SK-N-SH treated with all-trans-retinoic acid at 6 μM for 48 hours (cell line): ENCODE results near the gene RIMBP2.

ENCODE experiments used
- ATAC-seq: fragments of 200-7000 bp; cut with Tn5 transposase; 3 replicates; pipeline ENCODE4 v1.9.1; 2020; ENCODE audit warnings: mild to moderate bottlenecking, moderate library complexity
- ARNTL ChIP-seq: fragments of 450-650 bp; formaldehyde crosslinking; IDR thresholded peaks from 2 replicates; pipeline ENCODE4 v1.5.0; 2020; ENCODE audit warnings: low read depth, mild to moderate bottlenecking, moderate library complexity, borderline replicate concordance
- BACH2 ChIP-seq: fragments of 250-450 bp; sonication (Bioruptor Pico); IDR thresholded peaks from 2 replicates; pipeline ENCODE4 v1.9.0; 2021; ENCODE audit warnings: mild to moderate bottlenecking, borderline replicate concordance
- CSDC2 ChIP-seq: fragments of 250-450 bp; sonication (Bioruptor Pico); IDR thresholded peaks from 2 replicates; pipeline ENCODE4 v1.5.0; 2020; ENCODE audit warnings: mild to moderate bottlenecking, moderate library complexity
- ESRRG ChIP-seq: fragments of 250-450 bp; sonication (Bioruptor Pico); IDR thresholded peaks from 2 replicates; pipeline ENCODE4 v1.6.1; 2021; ENCODE audit warnings: mild to moderate bottlenecking
- GLIS3 ChIP-seq: fragments of 250-450 bp; sonication (Bioruptor Pico); IDR thresholded peaks from 2 replicates; pipeline ENCODE4 v1.5.0; 2020; ENCODE audit warnings: mild to moderate bottlenecking, moderate library complexity
- ISL1 ChIP-seq: fragments of 250-450 bp; sonication (Bioruptor Pico); IDR thresholded peaks from 2 replicates; pipeline ENCODE4 v2.1.2; 2022; ENCODE audit warnings: mild to moderate bottlenecking, moderate library complexity
- OSR1 ChIP-seq: fragments of 250-450 bp; sonication (Bioruptor Pico); IDR thresholded peaks from 2 replicates; pipeline ENCODE4 v1.8.0; 2022; ENCODE audit warnings: moderate library complexity, mild to moderate bottlenecking, inconsistent platforms
- PATZ1 ChIP-seq: fragments of 250-450 bp; sonication (Bioruptor Pico); IDR thresholded peaks from 2 replicates; pipeline ENCODE4 v1.8.0; 2020; ENCODE audit warnings: mild to moderate bottlenecking, moderate library complexity, borderline replicate concordance
- POU6F1 ChIP-seq: fragments of 250-450 bp; sonication (Bioruptor Pico); IDR thresholded peaks from 2 replicates; pipeline ENCODE4 v1.8.0; 2021; ENCODE audit warnings: low read depth, mild to moderate bottlenecking, moderate library complexity, borderline replicate concordance
- PPARA ChIP-seq: fragments of 250-450 bp; sonication (Bioruptor Pico); IDR thresholded peaks from 2 replicates; pipeline ENCODE4 v1.5.0; 2020; ENCODE audit warnings: mild to moderate bottlenecking, borderline replicate concordance
- RARB ChIP-seq: fragments of 250-450 bp; sonication (Bioruptor Pico); IDR thresholded peaks from 2 replicates; pipeline ENCODE4 v1.8.0; 2021; ENCODE audit warnings: mild to moderate bottlenecking, moderate library complexity
- TCF4 ChIP-seq: fragments of 250-450 bp; sonication (Bioruptor Pico); IDR thresholded peaks from 2 replicates; pipeline ENCODE4 v1.8.0; 2021; ENCODE audit warnings: mild to moderate bottlenecking, moderate library complexity, borderline replicate concordance
- ZC3H10 ChIP-seq: fragments of 250-450 bp; sonication (Bioruptor Pico); IDR thresholded peaks from 2 replicates; pipeline ENCODE4 v1.5.1; 2021; ENCODE audit warnings: mild to moderate bottlenecking, moderate library complexity
- ZFP3 ChIP-seq: fragments of 250-450 bp; sonication (Bioruptor Pico); IDR thresholded peaks from 2 replicates; pipeline ENCODE4 v1.5.0; 2020; ENCODE audit warnings: mild to moderate bottlenecking, moderate library complexity
- ZFP30 ChIP-seq: fragments of 450-650 bp; formaldehyde crosslinking; IDR thresholded peaks from 2 replicates; pipeline ENCODE4 v1.5.0; 2022; ENCODE audit warnings: mild to moderate bottlenecking, moderate library complexity
- ZNF70 ChIP-seq: fragments of 450-650 bp; formaldehyde crosslinking; IDR thresholded peaks from 2 replicates; pipeline ENCODE4 v1.5.0; 2020; ENCODE audit warnings: mild to moderate bottlenecking, moderate library complexity
- ZNF8 ChIP-seq: fragments of 450-650 bp; formaldehyde crosslinking; IDR thresholded peaks from 2 replicates; pipeline ENCODE4 v1.5.0; 2020; ENCODE audit warnings: mild to moderate bottlenecking, moderate library complexity
- TF ChIP-seq, protein P1 (sequence below): fragments of 250-450 bp; sonication (Bioruptor Pico); IDR thresholded peaks from 2 replicates; pipeline ENCODE4 v1.5.1; 2020; ENCODE audit warnings: low read depth, mild to moderate bottlenecking, moderate library complexity
- TF ChIP-seq, protein P2 (sequence below): fragments of 250-450 bp; sonication (Bioruptor Pico); IDR thresholded peaks from 2 replicates; pipeline ENCODE4 v1.5.1; 2021; ENCODE audit warnings: mild to moderate bottlenecking, moderate library complexity
- TF ChIP-seq, protein P3 (sequence below): fragments of 250-450 bp; sonication (Bioruptor Pico); IDR thresholded peaks from 2 replicates; pipeline ENCODE4 v1.5.0; 2020; ENCODE audit warnings: mild to moderate bottlenecking, moderate library complexity

The RIMBP2 gene

DNA sequence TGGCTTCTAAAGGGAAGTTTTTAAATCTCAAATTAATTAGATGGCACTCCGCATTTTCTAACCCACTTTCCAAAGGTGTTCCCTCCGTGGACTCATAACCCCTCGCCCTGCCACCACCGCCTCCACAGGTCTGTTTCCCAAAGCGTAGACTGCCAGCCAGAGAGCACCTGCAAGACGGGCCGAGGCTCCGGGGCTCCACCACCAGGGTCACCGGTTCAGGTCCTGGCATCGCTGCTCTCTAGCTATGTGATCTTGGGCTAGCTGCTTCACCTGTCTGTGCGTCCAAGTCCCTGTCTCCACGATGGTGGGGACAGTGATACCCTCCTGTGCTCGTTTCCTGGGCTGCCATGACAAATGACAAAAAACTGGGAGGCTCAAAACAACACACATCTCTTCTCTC is 11.5 kb downstream of the RIMBP2 start:
- no peak for TF ChIP-seq ZFP3 (CRISPR knock-in tag)
- ATAC-seq: no peak

DNA sequence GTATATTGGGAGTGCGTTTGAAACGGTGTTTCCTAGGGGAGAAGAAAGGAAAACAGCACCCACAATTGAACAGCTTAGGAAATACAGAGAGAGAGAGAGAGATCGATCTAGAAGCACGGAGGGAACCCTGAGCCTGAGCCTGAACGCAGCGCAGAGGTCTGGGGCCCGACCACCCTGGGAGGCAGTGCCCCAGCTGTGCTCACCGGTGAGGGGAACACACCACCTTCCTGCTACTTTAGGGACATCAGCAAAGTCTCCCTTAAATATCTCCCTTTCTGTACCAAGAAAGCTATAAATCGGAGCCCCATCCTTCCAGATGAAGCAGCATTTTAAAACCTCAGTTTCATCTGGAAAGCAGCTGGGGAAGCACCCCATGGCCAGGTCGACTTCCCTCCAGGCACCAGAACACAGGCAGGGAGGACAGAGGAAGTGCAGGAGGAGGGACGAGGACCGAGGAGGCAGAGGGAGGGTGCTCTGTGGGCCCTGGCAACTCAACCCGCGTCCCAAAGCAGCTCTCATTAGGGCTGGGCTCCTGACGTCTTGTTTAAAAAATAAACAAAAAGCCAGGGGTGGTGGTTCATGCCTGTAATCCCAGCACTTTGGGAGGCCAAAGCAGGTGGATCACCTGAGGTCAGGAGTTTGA is 12.2 kb downstream of the RIMBP2 start:
- no peak for ATAC-seq
- no peak for TF ChIP-seq OSR1 (CRISPR knock-in tag)
- no peak for TF ChIP-seq RARB (CRISPR knock-in tag)
- no peak for TF ChIP-seq BACH2 (CRISPR knock-in tag)
- TF ChIP-seq PPARA (CRISPR knock-in tag): no peak
- TF ChIP-seq ZNF70 (CRISPR knock-in tag): no peak
- TF ChIP-seq TCF4 (CRISPR knock-in tag): no peak
- TF ChIP-seq, all 23 proteins: peak for 0

GRCh38 chr12:130702966-130703732 is 12.9 kb downstream of the RIMBP2 start:
- TF ChIP-seq, protein P1, sequence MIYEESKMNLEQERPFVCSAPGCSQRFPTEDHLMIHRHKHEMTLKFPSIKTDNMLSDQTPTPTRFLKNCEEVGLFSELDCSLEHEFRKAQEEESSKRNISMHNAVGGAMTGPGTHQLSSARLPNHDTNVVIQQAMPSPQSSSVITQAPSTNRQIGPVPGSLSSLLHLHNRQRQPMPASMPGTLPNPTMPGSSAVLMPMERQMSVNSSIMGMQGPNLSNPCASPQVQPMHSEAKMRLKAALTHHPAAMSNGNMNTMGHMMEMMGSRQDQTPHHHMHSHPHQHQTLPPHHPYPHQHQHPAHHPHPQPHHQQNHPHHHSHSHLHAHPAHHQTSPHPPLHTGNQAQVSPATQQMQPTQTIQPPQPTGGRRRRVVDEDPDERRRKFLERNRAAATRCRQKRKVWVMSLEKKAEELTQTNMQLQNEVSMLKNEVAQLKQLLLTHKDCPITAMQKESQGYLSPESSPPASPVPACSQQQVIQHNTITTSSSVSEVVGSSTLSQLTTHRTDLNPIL: no peak
- TF ChIP-seq RARB (CRISPR knock-in tag) (no peak), GLIS3 (CRISPR knock-in tag) (no peak), ZNF70 (CRISPR knock-in tag) (no peak), POU6F1 (no peak), ZNF8 (CRISPR knock-in tag) (no peak), ZC3H10 (CRISPR knock-in tag) (no peak), TCF4 (CRISPR knock-in tag) (no peak), ISL1 (CRISPR knock-in tag) (no peak), PPARA (CRISPR knock-in tag) (no peak), ZFP3 (CRISPR knock-in tag) (no peak), ZFP30 (no peak), PATZ1 (CRISPR knock-in tag) (no peak), ESRRG (CRISPR knock-in tag) (no peak), CSDC2 (CRISPR knock-in tag) (no peak)
- TF ChIP-seq, protein P2, sequence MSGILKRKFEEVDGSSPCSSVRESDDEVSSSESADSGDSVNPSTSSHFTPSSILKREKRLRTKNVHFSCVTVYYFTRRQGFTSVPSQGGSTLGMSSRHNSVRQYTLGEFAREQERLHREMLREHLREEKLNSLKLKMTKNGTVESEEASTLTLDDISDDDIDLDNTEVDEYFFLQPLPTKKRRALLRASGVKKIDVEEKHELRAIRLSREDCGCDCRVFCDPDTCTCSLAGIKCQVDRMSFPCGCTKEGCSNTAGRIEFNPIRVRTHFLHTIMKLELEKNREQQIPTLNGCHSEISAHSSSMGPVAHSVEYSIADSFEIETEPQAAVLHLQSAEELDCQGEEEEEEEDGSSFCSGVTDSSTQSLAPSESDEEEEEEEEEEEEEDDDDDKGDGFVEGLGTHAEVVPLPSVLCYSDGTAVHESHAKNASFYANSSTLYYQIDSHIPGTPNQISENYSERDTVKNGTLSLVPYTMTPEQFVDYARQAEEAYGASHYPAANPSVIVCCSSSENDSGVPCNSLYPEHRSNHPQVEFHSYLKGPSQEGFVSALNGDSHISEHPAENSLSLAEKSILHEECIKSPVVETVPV (CRISPR knock-in tag): no peak
- no peak for ATAC-seq

DNA sequence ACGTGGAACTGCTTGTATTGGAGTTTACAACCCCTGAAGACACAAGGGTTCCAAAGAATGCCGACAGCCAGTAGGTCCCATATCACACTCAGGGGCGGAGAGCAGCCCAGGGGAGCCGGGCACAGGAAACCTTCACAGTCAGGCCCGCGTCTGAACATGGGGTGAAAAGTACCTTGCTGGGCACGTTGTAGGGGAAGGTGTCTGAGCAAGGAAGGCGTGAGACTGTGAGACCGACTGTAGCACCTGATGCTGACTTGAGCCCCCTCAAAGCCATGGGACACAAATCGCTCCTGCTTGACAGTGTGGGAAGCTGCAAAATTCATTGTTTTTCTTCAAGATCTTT is 14.7 kb downstream of the RIMBP2 start:
- ATAC-seq: no peak
- TF ChIP-seq BACH2 (CRISPR knock-in tag): no peak
- no peak for TF ChIP-seq ARNTL (CRISPR knock-in tag)
- TF ChIP-seq, protein P2 (CRISPR knock-in tag): no peak
- TF ChIP-seq POU6F1: no peak
- TF ChIP-seq ESRRG (CRISPR knock-in tag): no peak
- TF ChIP-seq ZFP30: no peak
- TF ChIP-seq, protein P3, sequence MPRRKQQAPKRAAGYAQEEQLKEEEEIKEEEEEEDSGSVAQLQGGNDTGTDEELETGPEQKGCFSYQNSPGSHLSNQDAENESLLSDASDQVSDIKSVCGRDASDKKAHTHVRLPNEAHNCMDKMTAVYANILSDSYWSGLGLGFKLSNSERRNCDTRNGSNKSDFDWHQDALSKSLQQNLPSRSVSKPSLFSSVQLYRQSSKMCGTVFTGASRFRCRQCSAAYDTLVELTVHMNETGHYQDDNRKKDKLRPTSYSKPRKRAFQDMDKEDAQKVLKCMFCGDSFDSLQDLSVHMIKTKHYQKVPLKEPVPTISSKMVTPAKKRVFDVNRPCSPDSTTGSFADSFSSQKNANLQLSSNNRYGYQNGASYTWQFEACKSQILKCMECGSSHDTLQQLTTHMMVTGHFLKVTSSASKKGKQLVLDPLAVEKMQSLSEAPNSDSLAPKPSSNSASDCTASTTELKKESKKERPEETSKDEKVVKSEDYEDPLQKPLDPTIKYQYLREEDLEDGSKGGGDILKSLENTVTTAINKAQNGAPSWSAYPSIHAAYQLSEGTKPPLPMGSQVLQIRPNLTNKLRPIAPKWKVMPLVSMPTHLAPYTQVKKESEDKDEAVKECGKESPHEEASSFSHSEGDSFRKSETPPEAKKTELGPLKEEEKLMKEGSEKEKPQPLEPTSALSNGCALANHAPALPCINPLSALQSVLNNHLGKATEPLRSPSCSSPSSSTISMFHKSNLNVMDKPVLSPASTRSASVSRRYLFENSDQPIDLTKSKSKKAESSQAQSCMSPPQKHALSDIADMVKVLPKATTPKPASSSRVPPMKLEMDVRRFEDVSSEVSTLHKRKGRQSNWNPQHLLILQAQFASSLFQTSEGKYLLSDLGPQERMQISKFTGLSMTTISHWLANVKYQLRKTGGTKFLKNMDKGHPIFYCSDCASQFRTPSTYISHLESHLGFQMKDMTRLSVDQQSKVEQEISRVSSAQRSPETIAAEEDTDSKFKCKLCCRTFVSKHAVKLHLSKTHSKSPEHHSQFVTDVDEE (CRISPR knock-in tag): no peak
- TF ChIP-seq, protein P1: no peak
- no peak for TF ChIP-seq CSDC2 (CRISPR knock-in tag)
- TF ChIP-seq ZC3H10 (CRISPR knock-in tag): no peak
- TF ChIP-seq ISL1 (CRISPR knock-in tag): no peak
- TF ChIP-seq PPARA (CRISPR knock-in tag): no peak
